ENCODE measurements around the gene CORIN. TPM values are rescaled to one million over a fixed set of nuclear protein-coding genes. Genes with fewer than 3 reads are reported as not detected.

Gene CORIN
- total RNA-seq, 2 donors from 2014 or later = 0.58 to 1.5 TPM

DNA sequence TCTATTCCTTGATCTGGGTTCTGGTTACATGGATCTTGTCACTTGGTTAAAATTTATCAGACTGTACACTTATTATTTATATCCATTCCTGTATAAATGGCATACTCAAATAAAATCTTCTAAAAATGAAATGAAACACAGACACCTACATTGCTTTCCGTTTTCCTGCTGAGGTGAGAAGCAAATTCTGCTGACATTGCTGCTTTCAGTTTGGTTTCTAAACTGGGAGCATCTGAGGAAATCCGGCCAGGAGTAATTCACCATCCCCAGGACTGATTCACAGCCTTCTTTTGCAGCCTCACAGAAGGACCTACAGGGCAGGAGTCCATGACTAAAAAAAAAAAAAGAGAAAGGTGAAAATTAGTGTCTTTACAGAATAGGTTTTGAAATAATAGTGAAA lies 93.6 kb downstream of the CORIN start:
- no peak for ATAC-seq
- DNase-seq = no peak
- intact Hi-C loops (cut with DNase I, micrococcal nuclease) = no loop called here

DNA sequence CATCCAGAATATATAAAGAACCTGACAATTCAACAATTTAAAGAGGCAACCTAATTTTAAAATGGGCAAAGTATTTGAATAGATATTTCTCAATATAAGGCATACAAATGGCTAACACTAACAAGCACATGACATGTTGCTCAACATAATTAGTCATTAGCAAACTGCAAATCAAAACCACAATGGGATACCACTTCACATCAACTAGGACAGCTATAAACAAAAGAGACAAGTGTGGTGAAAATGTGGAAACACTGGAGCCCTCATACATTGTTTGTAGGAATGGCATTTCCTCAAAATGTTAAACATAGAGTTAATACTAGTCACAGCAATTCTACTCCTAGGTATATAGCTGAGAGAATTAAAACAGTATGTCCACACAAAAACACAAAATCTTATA lies 96.7 kb downstream of the CORIN start:
- intact Hi-C loops (cut with DNase I, micrococcal nuclease) = no loop called here
- no peak for DNase-seq
- ATAC-seq = no peak

DNA sequence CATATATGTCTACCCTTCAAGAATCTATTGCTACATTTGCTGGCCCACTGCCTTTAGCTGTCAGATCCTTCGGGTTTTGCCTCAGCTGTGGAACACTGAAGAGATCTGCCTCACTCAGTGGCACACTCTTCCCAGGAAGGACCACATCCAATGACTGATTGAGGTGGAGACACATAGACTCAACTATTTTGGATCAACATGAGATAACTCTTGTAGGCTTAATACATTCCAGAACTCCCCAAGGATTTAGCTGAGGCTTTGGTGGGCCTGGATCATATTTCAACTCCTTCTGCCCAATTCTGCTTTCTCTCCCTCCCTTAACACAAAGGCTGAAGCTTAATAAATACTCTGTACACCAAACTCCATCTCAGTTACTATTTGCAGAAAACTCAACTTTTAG lies 100.5 kb downstream of the CORIN start:
- intact Hi-C loops (cut with DNase I, micrococcal nuclease) = no loop called here
- no peak for ATAC-seq
- DNase-seq = no peak

DNA sequence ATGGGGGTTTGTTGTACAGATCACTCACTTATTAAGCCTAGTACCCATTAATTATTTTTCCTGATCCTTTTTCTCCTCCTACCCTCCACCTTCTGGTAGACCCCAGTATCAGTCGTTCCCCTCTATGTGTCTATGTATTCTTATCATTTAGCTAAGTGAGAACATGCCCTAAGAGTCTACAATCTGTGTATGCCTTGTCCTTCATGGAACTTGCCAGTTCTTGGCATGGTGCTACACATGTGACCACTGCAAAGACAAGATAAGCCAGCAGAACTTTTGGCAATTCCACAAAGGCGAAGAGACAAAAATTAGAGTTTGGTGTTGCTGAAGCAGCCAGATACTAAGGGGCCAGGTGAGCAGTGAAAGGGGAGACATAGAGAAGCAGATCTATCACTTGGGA lies 101.3 kb downstream of the CORIN start:
- ATAC-seq = no peak
- intact Hi-C loops (cut with DNase I, micrococcal nuclease) = no loop called here
- no peak for DNase-seq

DNA sequence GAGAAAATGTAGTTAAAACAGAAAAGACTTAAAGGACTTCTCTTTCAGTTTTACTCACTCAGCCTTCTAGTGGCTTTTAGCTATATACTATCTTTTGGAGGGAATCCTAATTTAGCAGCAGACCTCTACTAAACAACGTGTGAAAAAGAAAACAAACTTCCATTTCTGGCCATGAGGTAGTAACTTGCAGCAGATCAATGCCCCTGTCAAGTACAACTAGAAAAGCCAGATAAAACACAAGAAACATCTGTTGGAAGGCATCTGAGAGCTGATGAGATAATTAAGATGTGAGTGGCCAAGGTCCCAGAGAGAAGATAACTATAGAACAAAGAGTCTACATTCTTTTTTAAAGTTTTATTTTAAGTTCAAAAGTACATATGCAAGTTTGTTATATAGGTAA lies 101.7 kb downstream of the CORIN start:
- ATAC-seq (no peak), DNase-seq (no peak)
- intact Hi-C loops (cut with DNase I, micrococcal nuclease) = no loop called here

DNA sequence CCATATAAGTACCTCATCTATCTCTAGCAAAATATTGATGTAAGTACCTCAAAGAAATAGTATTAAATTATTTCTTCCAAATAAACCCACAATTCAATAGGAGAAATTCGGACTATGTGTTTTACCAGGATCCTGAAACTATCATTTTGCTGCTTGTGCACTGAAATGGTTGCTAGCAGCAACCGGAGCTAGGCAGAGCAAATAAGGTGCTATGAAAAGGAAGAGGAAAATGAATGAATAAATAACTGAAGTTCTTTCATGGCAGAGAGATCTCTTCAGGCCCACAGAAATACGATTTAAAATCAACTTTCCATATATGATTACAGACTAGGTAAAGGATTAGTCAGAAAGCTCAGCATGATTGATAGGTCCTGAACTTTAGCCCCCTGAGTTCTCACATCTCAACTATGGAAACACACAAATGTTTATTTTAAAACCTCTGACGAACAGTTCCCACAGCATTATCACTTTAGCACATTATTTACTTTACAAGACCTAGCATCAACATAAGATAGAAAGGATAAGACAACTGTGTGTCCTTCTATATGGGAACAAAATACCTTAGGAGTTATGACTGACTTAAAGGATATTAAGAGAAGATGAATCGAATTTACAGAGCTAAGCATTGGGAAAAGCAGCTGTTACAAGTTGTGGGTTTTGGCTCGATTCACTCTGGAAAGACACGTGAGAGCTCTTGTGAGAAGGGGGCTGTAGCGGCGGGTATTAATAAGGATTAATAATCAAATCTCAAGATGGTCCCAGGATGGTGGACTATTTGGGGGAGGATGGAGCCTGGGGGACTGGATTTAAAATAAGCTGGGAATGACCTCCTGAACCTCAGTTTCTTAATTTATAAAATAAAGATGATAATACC lies 104.3 kb downstream of the CORIN start:
- DNase-seq (no peak), ATAC-seq (no peak)
- intact Hi-C loops (cut with DNase I, micrococcal nuclease) = no loop called here

DNA sequence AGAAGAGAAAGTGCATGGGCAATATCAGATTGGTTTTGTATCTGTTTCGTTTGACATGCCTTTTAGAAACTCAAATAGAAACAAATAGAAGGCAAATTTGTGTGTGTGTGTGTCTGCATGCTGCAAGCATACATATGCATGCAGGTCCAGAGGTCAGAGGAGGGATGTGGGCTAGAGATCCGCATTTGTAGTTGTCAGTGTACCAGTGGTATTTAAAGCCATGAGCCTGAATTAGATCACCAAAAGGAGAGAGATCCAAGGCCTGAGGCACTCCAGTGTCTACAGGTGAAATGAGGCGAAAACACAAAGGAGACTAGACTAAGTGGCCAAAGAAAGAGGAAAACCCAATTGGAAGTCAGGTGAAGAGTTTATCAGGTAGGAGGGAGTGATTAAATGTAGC lies 106.7 kb downstream of the CORIN start:
- ATAC-seq = no peak

DNA sequence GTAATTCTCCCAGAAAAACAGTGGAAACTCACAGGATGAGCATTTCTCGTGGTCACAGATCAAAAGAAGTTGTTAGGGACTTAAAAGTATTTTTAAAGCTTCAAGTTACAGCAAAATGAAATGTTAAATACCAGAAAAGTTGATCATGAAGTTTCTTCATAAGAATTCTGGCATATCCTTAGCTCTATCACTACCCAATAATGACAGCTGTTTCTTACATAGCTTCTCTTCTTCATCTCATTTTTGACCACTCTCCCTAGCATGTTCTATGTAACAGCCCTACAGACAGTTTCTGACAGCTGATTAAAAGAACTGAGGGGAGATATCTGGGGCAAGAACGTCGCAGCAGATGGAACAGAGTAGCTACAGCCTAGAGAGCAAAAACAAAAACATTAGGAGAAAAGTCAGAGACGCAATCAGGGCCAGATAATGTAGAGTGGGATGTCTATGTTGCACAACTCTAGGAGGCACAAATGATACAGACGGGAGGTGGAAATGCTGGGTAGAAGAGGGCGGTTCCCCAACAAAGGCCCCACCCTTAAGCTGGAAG lies 108.7 kb downstream of the CORIN start:
- ATAC-seq = no peak
- intact Hi-C loops (cut with DNase I, micrococcal nuclease) = no loop called here

More for the DNA sequence above, 106.7 kb downstream of the CORIN start:
- intact Hi-C loops (cut with DNase I, micrococcal nuclease) = no loop called here
- no peak for DNase-seq

DNA sequence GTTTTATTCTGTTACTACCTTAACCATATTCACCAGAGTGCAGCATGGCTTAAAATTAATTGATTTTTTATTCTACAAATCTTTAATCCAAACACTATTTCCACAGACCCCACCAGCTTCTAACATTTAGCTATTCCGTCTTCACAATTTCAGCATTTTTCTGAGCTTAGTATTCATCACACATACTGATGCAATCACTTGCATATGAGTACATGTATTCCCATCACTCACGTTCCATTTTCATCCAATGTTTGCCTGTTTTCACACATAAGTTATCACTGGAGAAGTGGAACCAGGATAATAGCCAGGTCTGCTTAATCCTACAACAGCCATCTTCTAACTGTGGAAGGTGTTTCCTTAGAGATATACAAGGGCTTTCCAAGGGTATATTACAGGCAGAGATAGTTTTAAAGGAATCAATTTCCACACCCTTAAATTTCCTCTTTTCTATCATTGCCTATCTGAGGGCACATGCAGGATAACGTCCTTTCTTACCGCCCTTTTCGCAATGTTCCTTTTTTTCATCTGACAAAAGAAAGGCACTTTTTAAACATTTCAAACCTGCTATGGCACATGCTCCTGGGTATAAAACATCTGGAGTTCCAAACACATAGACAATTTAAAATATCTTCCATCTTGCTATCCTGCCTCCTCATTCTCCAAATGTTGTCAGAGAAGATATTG lies 115.8 kb downstream of the CORIN start:
- intact Hi-C loops (cut with DNase I, micrococcal nuclease) = no loop called here
- no peak for DNase-seq

More for the DNA sequence above, 108.7 kb downstream of the CORIN start:
- no peak for DNase-seq

DNA sequence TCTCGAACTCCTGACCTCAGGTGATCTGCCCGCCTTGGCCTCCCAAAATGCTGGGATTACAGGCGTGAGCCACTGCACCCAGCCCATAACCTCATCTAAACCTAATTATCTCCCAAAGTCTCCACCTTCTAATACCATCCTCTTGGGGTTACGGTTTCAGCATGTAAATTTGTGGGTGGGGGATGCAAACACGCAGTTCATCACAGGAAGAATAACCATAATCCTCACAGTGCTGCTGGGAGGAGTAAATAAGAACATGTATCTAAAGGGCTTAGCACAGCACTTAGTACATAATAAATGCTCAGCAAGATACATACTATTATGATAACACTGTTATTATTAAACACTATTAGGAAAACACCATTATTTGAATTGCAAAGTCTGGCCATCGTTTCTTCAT lies 116.4 kb downstream of the CORIN start:
- no peak for DNase-seq
- ATAC-seq = no peak
- intact Hi-C loops (cut with DNase I, micrococcal nuclease) = no loop called here

More for the DNA sequence above, 115.8 kb downstream of the CORIN start:
- ATAC-seq = no peak

DNA sequence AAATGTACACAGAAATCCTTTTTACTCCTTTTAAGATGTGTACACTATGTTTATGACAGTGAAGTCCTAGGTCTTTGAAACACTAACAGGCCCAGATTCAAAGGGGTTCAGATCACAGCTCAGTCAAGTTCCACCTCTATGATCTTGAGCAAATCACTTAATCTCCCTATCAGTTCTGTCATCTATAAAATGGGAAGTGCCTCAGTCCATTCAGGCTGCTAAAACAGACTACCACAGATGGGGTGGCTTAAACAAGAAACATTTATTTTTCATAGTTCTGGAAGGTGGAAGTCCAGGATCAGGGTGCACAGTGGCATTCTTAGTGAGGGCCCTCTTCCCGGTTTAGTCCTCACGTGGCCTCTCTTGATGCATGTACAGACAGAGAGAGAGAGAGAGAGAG lies 117.1 kb downstream of the CORIN start:
- DNase-seq (no peak), ATAC-seq (no peak)
- intact Hi-C loops (cut with DNase I, micrococcal nuclease) = no loop called here

DNA sequence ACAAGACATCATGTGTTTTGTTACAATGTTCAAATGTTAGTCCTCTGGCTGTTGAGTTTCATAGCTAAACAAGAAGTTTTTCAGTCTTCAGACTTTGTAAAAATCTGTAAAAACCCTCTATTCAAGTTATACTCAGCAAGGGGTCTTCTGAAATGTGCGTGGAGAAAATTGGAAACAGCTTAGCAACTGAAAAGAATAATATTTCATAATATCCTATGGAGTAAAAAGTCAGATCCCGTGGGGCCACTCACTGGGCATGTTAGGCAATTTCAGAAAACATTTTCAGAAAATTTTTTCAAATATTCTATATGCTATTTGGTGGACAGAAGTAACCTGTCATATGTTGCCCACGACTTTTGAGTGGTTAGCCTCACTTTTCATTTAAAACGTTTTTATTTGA lies 118.3 kb downstream of the CORIN start:
- intact Hi-C loops (cut with DNase I, micrococcal nuclease) = no loop called here
- no peak for ATAC-seq
- DNase-seq = no peak

DNA sequence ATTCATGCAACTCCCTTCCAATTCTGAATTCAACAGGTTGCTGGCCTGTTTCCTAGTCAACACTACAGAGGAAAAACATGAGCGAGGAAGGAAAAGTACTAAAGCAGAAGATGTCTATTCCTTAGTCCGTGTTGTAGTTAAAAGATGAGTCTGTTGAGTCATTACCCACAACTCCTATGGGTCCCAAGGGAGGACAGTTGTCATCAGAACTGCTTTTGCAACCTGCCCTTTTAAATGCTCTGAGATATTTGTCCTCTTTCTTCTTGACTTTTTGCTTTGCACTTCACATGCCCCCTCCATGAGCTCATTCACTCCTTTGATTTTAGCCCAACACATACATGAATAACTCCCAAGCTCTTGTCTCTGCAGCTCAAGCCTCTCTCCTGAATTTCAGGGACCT lies 119.2 kb downstream of the CORIN start:
- no peak for DNase-seq
- ATAC-seq = no peak
- intact Hi-C loops (cut with DNase I, micrococcal nuclease) = no loop called here

DNA sequence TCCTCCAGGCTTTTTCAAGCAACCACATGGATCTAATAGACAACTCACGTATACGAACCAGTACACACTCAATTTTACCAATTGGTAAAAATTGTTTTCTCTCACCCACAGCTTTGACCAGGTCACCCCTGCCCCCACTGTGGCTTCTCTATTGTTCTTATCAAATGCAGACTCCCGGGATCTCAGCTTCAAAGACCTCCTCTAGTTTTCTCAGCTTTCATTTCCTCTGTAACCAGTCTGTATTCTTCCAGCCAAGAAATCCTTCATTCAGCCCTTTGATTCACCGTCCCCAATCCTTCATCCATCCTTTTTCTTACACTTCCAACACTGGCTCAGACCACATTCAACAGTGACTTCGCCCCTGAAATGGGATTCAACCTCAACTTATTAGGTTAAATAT lies 120.7 kb downstream of the CORIN start:
- ATAC-seq = no peak
- DNase-seq = no peak
- intact Hi-C loops (cut with DNase I, micrococcal nuclease) = no loop called here

DNA sequence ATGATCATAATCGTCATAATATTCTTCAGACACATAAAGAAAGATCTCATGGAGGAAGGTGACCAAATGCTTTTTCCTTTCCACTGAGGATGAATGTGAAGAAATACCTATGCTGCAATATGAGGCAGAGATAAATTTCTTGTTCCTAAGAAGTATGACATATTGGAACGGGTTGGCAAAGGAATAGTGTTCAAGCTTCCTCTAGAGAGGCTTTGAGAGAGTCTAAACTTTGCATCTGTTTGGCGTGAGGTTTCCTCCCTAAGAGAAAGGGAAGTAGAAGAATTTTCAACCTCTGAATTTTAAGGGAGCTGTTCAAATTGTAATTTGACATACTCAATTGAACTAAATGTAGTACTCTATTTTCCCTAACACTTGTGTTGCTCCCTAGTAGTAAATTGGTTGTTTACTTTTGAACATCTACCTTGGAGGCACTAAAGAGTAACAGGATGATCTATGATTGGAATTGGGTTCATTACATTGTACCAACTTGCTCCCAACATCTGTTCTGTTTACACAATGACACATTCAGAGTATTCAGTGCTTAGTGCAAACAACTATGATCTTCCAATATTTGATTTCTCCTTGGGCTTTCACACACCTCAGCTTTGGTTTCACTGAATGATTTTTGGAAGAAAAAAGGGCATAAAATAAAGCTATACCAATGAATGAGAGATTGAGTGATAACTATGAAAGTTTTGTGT lies 122.0 kb downstream of the CORIN start:
- peak; percentile 46 for ATAC-seq

DNA sequence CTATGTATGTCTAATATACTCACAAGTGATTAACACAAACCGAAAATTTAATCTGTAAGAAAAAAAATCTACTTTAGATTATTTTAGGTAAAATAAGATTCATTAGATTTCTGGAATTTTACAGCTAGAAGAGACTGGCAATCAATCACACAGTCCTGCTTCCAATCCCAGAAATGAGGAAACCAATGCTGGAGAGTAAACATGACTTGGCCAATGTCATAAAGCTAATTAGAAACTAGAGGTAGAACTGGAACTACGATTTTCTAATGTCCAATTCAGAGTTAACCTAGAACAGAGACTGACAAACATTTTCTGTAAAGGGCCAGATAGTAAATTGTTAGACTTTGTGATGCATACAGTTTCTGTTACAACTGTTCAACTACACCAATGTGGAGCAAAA lies 123.6 kb downstream of the CORIN start:
- DNase-seq = no peak
- ATAC-seq = no peak
- intact Hi-C loops (cut with DNase I, micrococcal nuclease) = no loop called here

More for the DNA sequence above, 122.0 kb downstream of the CORIN start:
- intact Hi-C loops (cut with DNase I, micrococcal nuclease) = no loop called here
- no peak for DNase-seq

DNA sequence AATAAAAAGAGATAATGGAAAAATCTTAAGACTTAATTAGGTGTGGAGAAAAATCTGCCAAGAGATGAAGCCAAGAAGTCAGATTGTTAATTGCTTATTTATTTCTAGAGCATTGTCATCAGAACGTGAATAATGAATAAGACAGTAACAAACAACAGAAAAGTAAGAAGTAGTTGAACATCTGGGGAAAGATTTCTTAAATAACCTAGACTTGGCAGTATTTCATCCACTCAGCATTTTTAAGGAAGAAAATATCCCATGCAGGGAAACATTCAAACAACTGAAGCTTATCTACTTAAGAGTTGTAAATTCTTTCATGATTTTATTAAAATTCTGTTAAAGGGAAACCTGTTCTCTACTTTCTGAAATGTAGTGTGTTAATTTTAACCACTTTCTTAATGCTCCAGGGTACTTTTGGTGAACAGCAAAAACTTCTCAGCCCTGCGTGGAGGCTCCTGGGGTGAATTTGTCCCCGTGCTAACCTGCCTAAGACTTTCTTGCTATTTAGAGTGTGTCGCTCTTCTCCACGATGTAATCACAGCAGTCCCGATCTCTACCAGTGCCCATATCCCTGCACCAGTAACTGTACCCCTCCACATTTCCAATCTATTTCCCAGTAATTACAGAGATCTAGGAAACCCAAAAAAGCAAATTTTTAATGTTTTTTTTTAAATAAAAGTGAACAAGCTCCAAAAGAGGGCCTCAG lies 124.6 kb downstream of the CORIN start:
- no peak for ATAC-seq
- no peak for DNase-seq
- intact Hi-C loops (cut with DNase I, micrococcal nuclease) = no loop called here

DNA sequence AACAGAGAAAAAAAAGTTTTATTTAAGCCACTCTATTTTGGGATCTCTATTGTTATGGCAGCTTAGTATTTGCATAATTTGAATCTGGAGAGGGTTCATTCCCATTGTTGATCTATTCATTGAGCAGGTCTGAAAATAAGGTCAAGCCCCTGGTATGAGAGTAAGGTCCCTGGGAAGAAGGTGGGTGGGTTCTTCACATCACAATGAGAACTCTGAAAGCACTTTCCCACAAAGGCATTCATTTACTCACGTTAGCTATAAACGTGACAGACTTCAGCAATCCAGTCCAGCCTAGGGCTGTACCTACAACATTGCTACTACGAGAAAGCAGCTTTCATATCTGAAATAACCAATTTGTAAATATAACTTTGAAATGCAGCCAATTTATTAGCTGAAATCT lies 126.2 kb downstream of the CORIN start:
- no peak for DNase-seq
- intact Hi-C loops (cut with DNase I, micrococcal nuclease) = no loop called here
- no peak for ATAC-seq

DNA sequence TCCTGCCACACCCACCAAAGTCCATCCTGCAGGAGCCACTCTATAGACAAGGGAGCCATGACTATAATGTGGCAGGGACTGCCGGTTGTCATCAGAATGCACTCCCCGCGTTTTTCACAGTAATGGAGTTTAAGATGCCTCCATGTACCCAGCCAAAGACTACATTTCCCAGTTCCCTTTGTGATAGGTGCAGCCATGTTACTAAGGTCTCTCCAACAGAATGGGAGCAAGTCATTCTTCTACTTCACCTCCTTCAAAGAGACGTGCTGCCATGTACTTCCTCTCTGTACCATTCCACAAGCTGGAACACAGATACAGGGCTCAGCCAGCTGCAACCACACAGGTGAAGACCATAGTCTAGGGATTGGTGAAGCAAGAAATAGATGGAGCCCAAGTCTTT lies 126.7 kb downstream of the CORIN start:
- intact Hi-C loops (cut with DNase I, micrococcal nuclease) = no loop called here
- ATAC-seq = no peak

More for the DNA sequence above, 126.7 kb downstream of the CORIN start:
- no peak for DNase-seq

Data from left colon (tissue), 2 donors.